Gastroesophageal sphincter (tissue), 3 donors: ENCODE results near the gene TMX4.

Source experiments
- EP300 ChIP-seq: sonication (generic); formaldehyde crosslinking; IDR thresholded peaks from one replicate; pipeline ENCODE4 v1.6.1; 2017; ENCODE audit warnings: antibody characterized with exemption, mild to moderate bottlenecking
- POLR2A ChIP-seq, 2 donors: fragments of 450-650 bp; IDR thresholded peaks; one replicate each; pipeline ENCODE4 v1.6.1; 2017; ENCODE audit warnings: antibody characterized with exemption in 2 of 2, mild to moderate bottlenecking in 2 of 2, moderate library complexity in 1 of 2
- POLR2AphosphoS5 ChIP-seq: sonication (generic); formaldehyde crosslinking; IDR thresholded peaks from one replicate; pipeline ENCODE4 v1.6.1; 2017; ENCODE audit warnings: antibody characterized with exemption
- TF ChIP-seq, protein P1 (sequence below), 4 experiments: fragments of 200-600 bp in 2 of 4; fragments of 450-650 bp in 2 of 4; sonication (generic) in 1 of 4; IDR thresholded peaks; one replicate each; pipeline ENCODE4 v1.5.1; 2017 to 2019; ENCODE audit warnings: antibody characterized with exemption in 4 of 4, mild to moderate bottlenecking in 2 of 4, moderate library complexity in 2 of 4

GRCh38 chr20:8036771-8037170, 17.2 kb upstream of the TMX4 start:
- TF ChIP-seq, protein P1, sequence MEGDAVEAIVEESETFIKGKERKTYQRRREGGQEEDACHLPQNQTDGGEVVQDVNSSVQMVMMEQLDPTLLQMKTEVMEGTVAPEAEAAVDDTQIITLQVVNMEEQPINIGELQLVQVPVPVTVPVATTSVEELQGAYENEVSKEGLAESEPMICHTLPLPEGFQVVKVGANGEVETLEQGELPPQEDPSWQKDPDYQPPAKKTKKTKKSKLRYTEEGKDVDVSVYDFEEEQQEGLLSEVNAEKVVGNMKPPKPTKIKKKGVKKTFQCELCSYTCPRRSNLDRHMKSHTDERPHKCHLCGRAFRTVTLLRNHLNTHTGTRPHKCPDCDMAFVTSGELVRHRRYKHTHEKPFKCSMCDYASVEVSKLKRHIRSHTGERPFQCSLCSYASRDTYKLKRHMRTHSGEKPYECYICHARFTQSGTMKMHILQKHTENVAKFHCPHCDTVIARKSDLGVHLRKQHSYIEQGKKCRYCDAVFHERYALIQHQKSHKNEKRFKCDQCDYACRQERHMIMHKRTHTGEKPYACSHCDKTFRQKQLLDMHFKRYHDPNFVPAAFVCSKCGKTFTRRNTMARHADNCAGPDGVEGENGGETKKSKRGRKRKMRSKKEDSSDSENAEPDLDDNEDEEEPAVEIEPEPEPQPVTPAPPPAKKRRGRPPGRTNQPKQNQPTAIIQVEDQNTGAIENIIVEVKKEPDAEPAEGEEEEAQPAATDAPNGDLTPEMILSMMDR (IDR thresholded peaks at IDR 0.05), result no peak
- TF ChIP-seq EP300 (no peak), POLR2A (IDR thresholded peaks at IDR 0.05) (no peak), POLR2AphosphoS5 (no peak)
